Esophagus squamous epithelium (tissue), 5 donors: ENCODE data around the gene RBM22. TPM values are rescaled to one million over a fixed set of nuclear protein-coding genes. Genes with fewer than 3 reads are reported as not detected.

Experiments used
- DNase-seq: peaks from one replicate; lab custom pipeline; 2025; lab: John Stamatoyannopoulos, UW
- H3K27ac ChIP-seq, 4 donors: fragments of 200-600 bp; sonication (generic); one replicate each; pipeline ENCODE4 v1.5.1; 2016 to 2019; ENCODE audit warnings: mild to moderate bottlenecking in 1 of 4
- H3K27me3 ChIP-seq, 4 donors: fragments of 200-600 bp; sonication (generic); 1 replicate in 3 of 4; 2 replicates in 1 of 4; pipeline versions ENCODE4 v1.5.1 to v1.6.0; 2017 to 2021; ENCODE audit warnings: antibody characterized with exemption in 1 of 4
- H3K36me3 ChIP-seq, 3 donors: fragments of 200-600 bp; sonication (generic); one replicate each; pipeline ENCODE4 v1.5.1; 2016 to 2019
- H3K4me1 ChIP-seq, 3 donors: fragments of 200-600 bp; sonication (generic); one replicate each; pipeline ENCODE4 v1.5.1; 2017 to 2019
- H3K4me3 ChIP-seq, 4 donors: fragments of 200-600 bp; sonication (generic); 1 replicate in 3 of 4; 2 replicates in 1 of 4; pipeline ENCODE4 v1.5.1; 2016 to 2019; ENCODE audit warnings: mild to moderate bottlenecking in 2 of 4, moderate library complexity in 1 of 4
- H3K9me3 ChIP-seq, 3 donors: fragments of 200-600 bp; sonication (generic); one replicate each; pipeline ENCODE4 v1.5.1; 2016 to 2019
- POLR2A ChIP-seq, 4 donors: fragments of 450-650 bp; IDR thresholded peaks; one replicate each; pipeline ENCODE4 v1.6.1; 2017; ENCODE audit warnings: antibody characterized with exemption in 4 of 4, mild to moderate bottlenecking in 4 of 4, moderate library complexity in 3 of 4
- WGBS, 2 donors: methylation state at CpG; one replicate each; pipeline ENCODE4 v1.1.5; 2018; 5-methylcytosine and 5-hydroxymethylcytosine counted together
- intact Hi-C: fragments of 100-400 bp; cut with DNase I; formaldehyde crosslinking; loops from one replicate; pipeline ENCODE4 v1.15.0; 2022
- total RNA-seq, 4 donors: library from RNA; depleted of rRNA; stranded (reverse); fragments of >200 nt; gene quantifications; one replicate each; pipeline ENCODE4 v1.1.0, GENCODE V29; 2016
- TF ChIP-seq, protein P1 (sequence below), 6 experiments: fragments of 450-650 bp in 4 of 6; fragments of 200-600 bp in 2 of 6; sonication (generic) in 2 of 6; IDR thresholded peaks; one replicate each; pipeline ENCODE4 v1.5.1; 2016 to 2019; ENCODE audit warnings: antibody characterized with exemption in 6 of 6, mild to moderate bottlenecking in 4 of 6, moderate library complexity in 4 of 6
- donor health status: DM: yes; HTN: yes; CAD: no.

The RBM22 gene
- total RNA-seq, 4 donors from 2014 or later = 22.8 to 38.4 (median 28.8) TPM

DNA sequence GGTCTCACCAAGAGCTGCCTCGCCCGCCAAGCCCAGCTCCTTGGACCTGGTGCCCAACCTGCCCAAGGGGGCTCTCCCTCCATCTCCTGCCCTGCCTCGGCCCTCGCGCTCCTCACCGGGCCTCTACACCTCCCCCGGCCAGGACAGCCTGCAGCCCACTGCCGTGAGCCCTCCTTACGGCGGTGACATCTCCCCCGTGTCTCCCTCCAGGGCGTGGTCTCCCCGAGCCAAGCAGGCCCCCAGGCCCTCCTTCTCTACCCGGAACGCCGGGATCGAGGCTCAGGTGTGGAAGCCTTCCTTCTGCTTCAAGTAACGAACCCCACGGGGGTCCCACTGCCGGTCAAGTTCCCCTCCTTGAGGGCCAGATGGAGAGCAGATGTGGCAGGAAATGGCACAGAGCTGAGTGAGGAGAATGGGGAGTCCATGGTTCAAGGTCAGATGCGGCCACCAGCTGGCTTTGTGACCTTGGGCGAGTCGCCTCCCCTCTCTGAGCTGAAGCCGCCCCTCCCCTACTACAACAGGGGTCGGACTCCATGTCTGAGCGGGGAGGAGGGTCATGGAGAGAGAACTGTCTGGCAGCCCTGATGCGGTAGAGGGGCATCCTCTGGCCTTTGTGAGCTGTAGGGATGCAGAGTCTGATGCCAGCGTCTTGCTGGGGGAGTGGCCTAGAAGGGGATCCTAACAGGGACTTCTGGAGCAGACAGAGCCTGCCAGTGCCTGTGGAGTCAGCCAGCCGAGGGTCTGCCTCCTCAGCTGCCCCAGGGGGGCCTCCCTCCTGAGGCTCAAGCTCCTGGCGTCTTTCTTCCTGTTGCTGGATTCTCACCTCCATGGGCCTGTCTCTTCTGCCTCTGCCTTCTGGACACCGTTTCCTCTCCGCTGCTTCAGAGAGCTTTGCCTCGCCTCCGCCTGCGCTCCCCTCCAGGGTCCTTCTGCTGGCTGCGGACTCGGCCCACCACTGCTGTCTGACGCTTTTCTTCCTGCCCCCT is 50.5 kb downstream of the RBM22 start:
- intact Hi-C loops = no loop called here
- H3K27ac ChIP-seq = peak overlapping the region in 1 of 4 donors; percentile 28
- no peak overlapping the region for H3K4me3 ChIP-seq
- H3K4me1 ChIP-seq = peaks cover 0 to 64% (median 29%) of the 10 kb centered on the region in 3 donors
- H3K9me3 ChIP-seq = no peaks in the 10 kb centered on the region
- no peak for DNase-seq
- H3K36me3 ChIP-seq = peaks cover 0 to 32% (median 19%) of the 10 kb centered on the region in 3 donors
- TF ChIP-seq POLR2A (IDR thresholded peaks at IDR 0.05) = no peak
- TF ChIP-seq, protein P1, sequence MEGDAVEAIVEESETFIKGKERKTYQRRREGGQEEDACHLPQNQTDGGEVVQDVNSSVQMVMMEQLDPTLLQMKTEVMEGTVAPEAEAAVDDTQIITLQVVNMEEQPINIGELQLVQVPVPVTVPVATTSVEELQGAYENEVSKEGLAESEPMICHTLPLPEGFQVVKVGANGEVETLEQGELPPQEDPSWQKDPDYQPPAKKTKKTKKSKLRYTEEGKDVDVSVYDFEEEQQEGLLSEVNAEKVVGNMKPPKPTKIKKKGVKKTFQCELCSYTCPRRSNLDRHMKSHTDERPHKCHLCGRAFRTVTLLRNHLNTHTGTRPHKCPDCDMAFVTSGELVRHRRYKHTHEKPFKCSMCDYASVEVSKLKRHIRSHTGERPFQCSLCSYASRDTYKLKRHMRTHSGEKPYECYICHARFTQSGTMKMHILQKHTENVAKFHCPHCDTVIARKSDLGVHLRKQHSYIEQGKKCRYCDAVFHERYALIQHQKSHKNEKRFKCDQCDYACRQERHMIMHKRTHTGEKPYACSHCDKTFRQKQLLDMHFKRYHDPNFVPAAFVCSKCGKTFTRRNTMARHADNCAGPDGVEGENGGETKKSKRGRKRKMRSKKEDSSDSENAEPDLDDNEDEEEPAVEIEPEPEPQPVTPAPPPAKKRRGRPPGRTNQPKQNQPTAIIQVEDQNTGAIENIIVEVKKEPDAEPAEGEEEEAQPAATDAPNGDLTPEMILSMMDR (IDR thresholded peaks at IDR 0.05) = no peak
- 82 to 89% methylated on average over 8 to 20 of the region's 38 CpGs for WGBS, 2 donors
- H3K27me3 ChIP-seq = no peaks in the 10 kb centered on the region

DNA sequence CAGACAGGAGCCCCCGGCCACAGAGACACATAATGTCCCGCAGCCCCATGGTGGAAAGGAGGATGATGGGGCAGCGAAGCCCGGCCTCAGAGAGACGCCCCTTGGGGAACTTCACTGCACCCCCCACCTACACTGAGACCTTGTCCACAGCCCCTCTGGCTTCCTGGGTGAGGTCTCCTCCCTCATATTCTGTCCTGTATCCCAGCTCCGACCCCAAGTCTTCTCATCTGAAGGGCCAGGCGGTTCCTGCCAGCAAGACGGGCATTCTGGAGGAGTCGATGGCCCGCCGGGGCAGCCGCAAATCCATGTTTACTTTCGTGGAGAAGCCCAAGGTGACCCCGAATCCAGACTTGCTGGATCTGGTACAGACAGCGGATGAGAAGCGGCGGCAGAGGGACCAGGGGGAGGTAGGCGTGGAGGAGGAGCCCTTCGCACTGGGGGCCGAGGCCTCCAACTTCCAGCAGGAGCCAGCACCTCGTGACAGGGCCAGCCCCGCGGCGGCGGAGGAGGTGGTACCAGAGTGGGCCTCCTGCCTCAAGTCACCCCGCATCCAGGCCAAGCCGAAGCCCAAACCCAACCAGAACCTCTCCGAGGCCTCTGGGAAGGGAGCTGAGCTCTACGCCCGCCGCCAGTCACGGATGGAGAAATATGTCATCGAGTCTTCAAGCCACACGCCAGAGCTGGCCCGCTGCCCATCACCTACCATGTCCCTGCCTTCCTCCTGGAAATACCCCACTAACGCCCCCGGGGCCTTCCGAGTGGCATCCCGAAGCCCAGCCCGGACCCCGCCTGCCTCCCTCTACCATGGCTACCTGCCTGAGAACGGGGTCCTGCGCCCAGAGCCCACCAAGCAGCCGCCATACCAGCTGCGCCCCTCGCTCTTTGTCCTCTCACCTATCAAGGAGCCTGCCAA is 51.5 kb downstream of the RBM22 start:
- TF ChIP-seq, protein P1 (IDR thresholded peaks at IDR 0.05) = no peak
- TF ChIP-seq POLR2A (IDR thresholded peaks at IDR 0.05) = no peak
- intact Hi-C loops = no loop called here
- H3K27ac ChIP-seq = peak overlapping the region in 1 of 4 donors; percentile 28
- peaks cover 0 to 32% (median 19%) of the 10 kb centered on the region in 3 donors for H3K36me3 ChIP-seq
- peaks cover 0 to 72% (median 39%) of the 10 kb centered on the region in 3 donors for H3K4me1 ChIP-seq
- H3K4me3 ChIP-seq = no peak overlapping the region
- H3K9me3 ChIP-seq = no peaks in the 10 kb centered on the region
- H3K27me3 ChIP-seq = no peaks in the 10 kb centered on the region
- no peak for DNase-seq
- 79 to 98% methylated on average over 9 to 12 of the region's 46 CpGs for WGBS, 2 donors

- Histone ChIP-seq H3K9me3 (no peaks in the 10 kb centered on the region), H3K4me1 (peaks cover 0 to 76% (median 45%) of the 10 kb centered on the region in 3 donors), H3K27me3 (no peaks in the 10 kb centered on the region), H3K27ac (peak overlapping the region in 3 of 4 donors; percentile 30 to 63 (median 39)), H3K36me3 (peaks cover 0 to 32% (median 19%) of the 10 kb centered on the region in 3 donors), H3K4me3 (no peak overlapping the region)
- DNase-seq = no peak
- TF ChIP-seq, protein P1 (IDR thresholded peaks at IDR 0.05) = no peak
- TF ChIP-seq POLR2A (IDR thresholded peaks at IDR 0.05) = no peak
- WGBS, 2 donors = 86 to 95% methylated on average over 3 to 8 of the region's 16 CpGs
- intact Hi-C loops = no loop called here
These were observed 52.4 kb downstream of the RBM22 start for GRCh38 chr5:150648294-150649107.

DNA sequence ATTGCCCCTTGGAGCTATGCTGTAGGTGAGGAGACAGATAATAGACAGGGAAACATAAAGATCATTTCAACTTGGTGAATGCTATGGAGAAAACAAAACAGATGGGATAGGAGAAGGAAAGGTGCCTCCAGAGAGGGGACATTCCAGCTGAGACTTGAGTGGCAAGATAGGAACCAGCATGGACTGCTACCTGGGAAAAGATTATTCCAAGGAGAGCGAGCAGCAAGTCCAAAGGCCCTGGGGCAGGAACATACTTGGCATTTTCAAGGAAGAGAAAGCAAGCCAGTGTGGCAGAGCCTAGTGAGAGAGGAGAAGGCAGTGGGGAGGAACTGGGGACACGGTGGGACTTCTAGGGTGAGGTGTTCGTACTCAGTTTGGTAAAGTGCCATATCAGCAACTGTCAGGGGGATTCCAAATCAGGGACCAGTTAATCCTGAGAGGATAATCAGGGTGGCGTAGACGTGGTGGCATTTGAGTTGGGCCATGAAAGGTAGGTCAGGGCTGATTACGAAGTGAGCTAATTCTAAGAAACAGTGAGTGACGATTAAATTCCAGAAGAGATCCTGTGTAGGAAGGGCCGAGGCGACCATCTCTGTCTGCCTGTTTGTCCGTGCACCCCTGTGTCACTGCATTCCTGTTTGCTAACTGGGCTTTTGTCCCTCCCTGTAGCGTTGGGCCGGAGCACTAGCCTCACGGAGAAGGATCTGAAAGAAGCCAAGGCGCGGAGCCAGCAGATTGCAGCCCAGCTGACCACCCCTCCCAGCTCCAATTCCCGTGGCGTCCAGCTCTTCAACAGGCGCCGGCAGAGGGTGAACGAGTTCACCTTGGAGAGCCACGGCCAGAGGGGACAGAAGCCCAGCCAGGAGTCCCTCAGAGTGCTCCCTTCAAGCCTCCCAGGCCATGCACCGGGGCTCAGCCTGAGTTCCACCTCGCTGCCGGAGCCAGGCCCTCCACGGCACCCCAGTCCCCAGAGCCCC is 53.3 kb downstream of the RBM22 start:
- peaks cover 6 to 76% (median 45%) of the 10 kb centered on the region in 3 donors for H3K4me1 ChIP-seq
- DNase-seq = no peak
- WGBS, 2 donors = 73 to 80% methylated on average over 13 to 15 of the region's 25 CpGs
- H3K27me3 ChIP-seq = no peaks in the 10 kb centered on the region
- peaks cover 0 to 32% (median 19%) of the 10 kb centered on the region in 3 donors for H3K36me3 ChIP-seq
- intact Hi-C loops = no loop called here
- H3K27ac ChIP-seq = peak overlapping the region in 3 of 4 donors; percentile 30 to 63 (median 39)
- no peak overlapping the region for H3K4me3 ChIP-seq
- H3K9me3 ChIP-seq = no peaks in the 10 kb centered on the region
- TF ChIP-seq POLR2A (IDR thresholded peaks at IDR 0.05) = no peak
- TF ChIP-seq, protein P1 (IDR thresholded peaks at IDR 0.05) = no peak
